ENCODE data around the gene STK17A.

GRCh38 chr7:43537765-43538403 is 45.0 kb upstream of the STK17A start:
- TF ChIP-seq CTCF (conservative IDR thresholded peaks at IDR 0.05; ENCODE audit: low read length) = no peak
- TF ChIP-seq EZH2phosphoT487 (IDR thresholded peaks at IDR 0.05; ENCODE audit: borderline replicate concordance, low read depth, low read length) = no peak
